ENCODE data around the gene CLEC6A. TPM values are rescaled to one million over a fixed set of nuclear protein-coding genes. Genes with fewer than 3 reads are reported as not detected.

Gene CLEC6A
- total RNA-seq, 1 experiment from 2014 or later: not detected

- intact Hi-C loops (cut with micrococcal nuclease): no loop called here
- Histone ChIP-seq H3K9ac (ENCODE audit: low read length) (no peak overlapping the region), H3K27ac (ENCODE audit: low read depth, low read length) (no peak overlapping the region), H3K9me3 (ENCODE audit: control insufficient read depth in 1 of 2, insufficient read depth in 1 of 2, low read depth in 1 of 2, low read length in 2 of 2) (no peaks in the 10 kb centered on the region), H2AFZ (ENCODE audit: low read depth, low read length, poor library complexity, severe bottlenecking) (no peak overlapping the region), H3K27me3 (ENCODE audit: insufficient read depth, low read length) (peaks cover 15% of the 10 kb centered on the region; the same call in 1 of the 2 replicates), H3K4me2 (ENCODE audit: low read length) (no peak overlapping the region), H3K9me2 (ENCODE audit: insufficient read depth) (no peaks in the 10 kb centered on the region), H3K4me1 (ENCODE audit: control insufficient read depth in 1 of 2, insufficient read depth in 2 of 2, low read length in 2 of 2) (no peaks in the 10 kb centered on the region), H3K79me2 (ENCODE audit: insufficient read depth, low read length) (no peaks in the 10 kb centered on the region), H3K4me3 (replicated peaks in 1 of 2; ENCODE audit: low read depth in 1 of 2, low read length in 2 of 2) (no peak overlapping the region), H3K36me3 (ENCODE audit: control insufficient read depth in 1 of 2, insufficient read depth in 2 of 2, low read length in 2 of 2) (no peaks in the 10 kb centered on the region), H4K20me1 (ENCODE audit: insufficient read depth) (no peaks in the 10 kb centered on the region)
- CTCF ChIA-PET: no interaction called here
- RAD21 ChIA-PET (ENCODE audit: low non-redundant PET in 1 of 2, low total read pairs in 2 of 2, uncharacterized antibody in 2 of 2, unreplicated experiment in 2 of 2): no interaction called here
- POLR2A ChIA-PET: no interaction called here
- BruUV-seq (replicated peaks): no TSS peak
- TF ChIP-seq YY1 (IDR thresholded peaks at IDR 0.05; ENCODE audit: extremely low read depth, insufficient replicate concordance, low read depth, low read length) (no peak), ZNF274 (IDR thresholded peaks at IDR 0.05; ENCODE audit: low read depth, low read length) (no peak), ZFX (IDR thresholded peaks at IDR 0.05) (no peak), MAX (IDR thresholded peaks at IDR 0.05) (no peak), JUND (IDR thresholded peaks at IDR 0.05) (no peak), RAD21 (IDR thresholded peaks at IDR 0.05; ENCODE audit: low read depth) (no peak), EZH2phosphoT487 (IDR thresholded peaks at IDR 0.05; ENCODE audit: borderline replicate concordance) (no peak), CBX3 (IDR thresholded peaks at IDR 0.05; ENCODE audit: low read depth) (no peak), CTCF (IDR thresholded peaks at IDR 0.05 in 2 of 3, conservative IDR thresholded peaks at IDR 0.05 in 1 of 3; ENCODE audit: borderline replicate concordance in 1 of 3, insufficient read depth in 1 of 3, low read depth in 2 of 3, low read length in 2 of 3) (no peak), ELF1 (IDR thresholded peaks at IDR 0.05; ENCODE audit: borderline replicate concordance, low read depth) (no peak), REST (IDR thresholded peaks at IDR 0.05; ENCODE audit: low read depth) (no peak), POLR2A (IDR thresholded peaks at IDR 0.05; ENCODE audit: borderline replicate concordance, extremely low read depth, insufficient read depth, insufficient read length) (no peak)
- DNase-seq (ENCODE audit: low read depth, low spot score) (no peak), ATAC-seq (no peak)
Observed at GRCh38 chr12:8466241-8466640, 10.5 kb downstream of the CLEC6A start.

All from HCT116 (cell line).